ENCODE data around the gene CDC42SE2.
"Not testable (repeated sequence)": the region's sequence is repeated elsewhere in the genome, so short reads cannot be mapped to it uniquely, and the experiment has no call there.

CDC42SE2 gene

GRCh38 chr5:131279204-131279603, 15.4 kb downstream of the CDC42SE2 start:
- no peak for DNase-seq

GRCh38 chr5:131280417-131280816, 16.6 kb downstream of the CDC42SE2 start:
- DNase-seq, result no peak

GRCh38 chr5:131281133-131281867, 17.4 kb downstream of the CDC42SE2 start:
- DNase-seq, result no peak

GRCh38 chr5:131281868-131282234, 18.0 kb downstream of the CDC42SE2 start:
- DNase-seq, result no peak

- DNase-seq, result no peak
These were observed 18.4 kb downstream of the CDC42SE2 start for GRCh38 chr5:131282235-131282634.

GRCh38 chr5:131285703-131286399, 22.0 kb downstream of the CDC42SE2 start:
- DNase-seq, result no peak

- no peak for DNase-seq
These were observed 22.5 kb downstream of the CDC42SE2 start for GRCh38 chr5:131286400-131286715.

GRCh38 chr5:131288328-131288727, 24.5 kb downstream of the CDC42SE2 start:
- no peak for DNase-seq

GRCh38 chr5:131289738-131290137, 25.9 kb downstream of the CDC42SE2 start:
- no peak for DNase-seq

GRCh38 chr5:131296213-131296672, 32.4 kb downstream of the CDC42SE2 start:
- no peak for DNase-seq

GRCh38 chr5:131297886-131298285, 34.0 kb downstream of the CDC42SE2 start:
- no peak for DNase-seq

- DNase-seq, result no peak
These were observed 35.6 kb downstream of the CDC42SE2 start for GRCh38 chr5:131299465-131299864.

- no peak for DNase-seq
These were observed 38.7 kb downstream of the CDC42SE2 start for GRCh38 chr5:131302506-131302905.

GRCh38 chr5:131303537-131303936, 39.7 kb downstream of the CDC42SE2 start:
- no peak for DNase-seq

- no peak for DNase-seq
These were observed 40.6 kb downstream of the CDC42SE2 start for GRCh38 chr5:131304414-131304813.

GRCh38 chr5:131305138-131305689, 41.4 kb downstream of the CDC42SE2 start:
- DNase-seq, result no peak

- DNase-seq, result no peak
These were observed 42.1 kb downstream of the CDC42SE2 start for GRCh38 chr5:131305906-131306305.

- DNase-seq, result not testable (repeated sequence)
These were observed 48.5 kb downstream of the CDC42SE2 start for GRCh38 chr5:131312235-131312772.

GRCh38 chr5:131316026-131316425, 52.2 kb downstream of the CDC42SE2 start:
- no peak for DNase-seq

- DNase-seq, result no peak
These were observed 53.0 kb downstream of the CDC42SE2 start for GRCh38 chr5:131316822-131317221.

- no peak for DNase-seq
These were observed 54.6 kb downstream of the CDC42SE2 start for GRCh38 chr5:131318455-131318854.

- DNase-seq, result no peak
These were observed 57.2 kb downstream of the CDC42SE2 start for GRCh38 chr5:131321066-131321465.

- no peak for DNase-seq
These were observed 59.1 kb downstream of the CDC42SE2 start for GRCh38 chr5:131322926-131323325.

GRCh38 chr5:131323378-131323777, 59.5 kb downstream of the CDC42SE2 start:
- DNase-seq, result no peak

Data from right forelimb (tissue), 1 donor.